Naive thymus-derived CD4-positive, alpha-beta T cell (primary cell): ENCODE measurements around the gene DPCD. TPM values are rescaled to one million over a fixed set of nuclear protein-coding genes. Genes with fewer than 3 reads are reported as not detected.

ENCODE experiments used
- ATAC-seq: fragments of 150-1000 bp; cut with Tn5 transposase; 2 replicates; pipeline ENCODE4 v1.10.0; 2021; ENCODE audit warnings: mild to moderate bottlenecking, moderate library complexity
- CTCF ChIA-PET: fragments of 350-600 bp; sonication (Branson Sonifier 250); formaldehyde crosslinking; loops from one replicate; lab custom pipeline; 2021; ENCODE audit warnings: antibody characterized with exemption; lab: Charles Lee
- POLR2A ChIA-PET: fragments of 350-600 bp; sonication (Branson Sonifier 250); formaldehyde crosslinking; loops from one replicate; lab custom pipeline; 2021; ENCODE audit warnings: antibody characterized with exemption, inconsistent platforms; lab: Charles Lee
- DNase-seq, 9 donors: peaks; one replicate each; pipeline versions ENCODE4 v3.0.0 to v3.0.0-alpha.2; 2020 to 2022; ENCODE audit warnings: mixed read lengths in 1 of 9
- H3K27ac ChIP-seq: one replicate; pipeline ENCODE4 v1.7.0; 2013; ENCODE audit warnings: mild to moderate bottlenecking, low read depth, low read length, moderate library complexity
- H3K27me3 ChIP-seq, 2 donors: one replicate each; pipeline ENCODE4 v1.7.0; 2013; ENCODE audit warnings: low read length in 2 of 2, mild to moderate bottlenecking in 2 of 2, moderate library complexity in 2 of 2; ENCODE audit not compliant: control insufficient read depth in 2 of 2, insufficient read depth in 2 of 2
- H3K36me3 ChIP-seq, 3 experiments: 1 replicate in 2 of 3; 2 replicates in 1 of 3; pipeline ENCODE4 v1.7.0; 2013; ENCODE audit warnings: low read length in 3 of 3, mild to moderate bottlenecking in 3 of 3, moderate library complexity in 1 of 3; ENCODE audit not compliant: insufficient read depth in 3 of 3, control insufficient read depth in 2 of 3
- H3K4me1 ChIP-seq, 2 donors: one replicate each; pipeline ENCODE4 v1.7.0; 2013; ENCODE audit warnings: low read length in 2 of 2, mild to moderate bottlenecking in 2 of 2, moderate library complexity in 1 of 2; ENCODE audit not compliant: control insufficient read depth in 2 of 2, insufficient read depth in 2 of 2
- H3K4me3 ChIP-seq: 2 replicates; pipeline ENCODE4 v1.7.0; 2013; ENCODE audit warnings: mild to moderate bottlenecking, low read length
- H3K9me3 ChIP-seq, 3 experiments: 1 replicate in 2 of 3; 2 replicates in 1 of 3; pipeline ENCODE4 v1.7.0; 2013; ENCODE audit warnings: low read length in 3 of 3; ENCODE audit not compliant: control insufficient read depth in 2 of 3
- H3K27ac Mint-ChIP-seq, 9 donors: one replicate each; pipeline ENCODE4 v1.8.0; 2020 to 2022; ENCODE audit warnings: mixed read lengths in 9 of 9, mild to moderate bottlenecking in 8 of 9, moderate library complexity in 5 of 9, inconsistent platforms in 2 of 9
- H3K27me3 Mint-ChIP-seq, 5 donors: one replicate each; pipeline ENCODE4 v1.8.0; 2021 to 2022; ENCODE audit warnings: mixed read lengths in 5 of 5, mild to moderate bottlenecking in 1 of 5
- H3K36me3 Mint-ChIP-seq, 5 donors: one replicate each; pipeline ENCODE4 v1.8.0; 2020 to 2022; ENCODE audit warnings: mixed read lengths in 5 of 5, mild to moderate bottlenecking in 3 of 5, inconsistent platforms in 1 of 5
- H3K4me1 Mint-ChIP-seq, 7 donors: one replicate each; pipeline ENCODE4 v1.8.0; 2020 to 2022; ENCODE audit warnings: mixed read lengths in 7 of 7, mild to moderate bottlenecking in 3 of 7, inconsistent platforms in 1 of 7
- H3K4me3 Mint-ChIP-seq, 10 donors: one replicate each; pipeline ENCODE4 v1.8.0; 2020 to 2022; ENCODE audit warnings: mild to moderate bottlenecking in 10 of 10, mixed read lengths in 10 of 10, moderate library complexity in 6 of 10, inconsistent platforms in 2 of 10
- H3K9me3 Mint-ChIP-seq, 11 donors: one replicate each; pipeline ENCODE4 v1.8.0; 2020 to 2022; ENCODE audit warnings: mixed read lengths in 11 of 11, mild to moderate bottlenecking in 4 of 11, inconsistent platforms in 1 of 11, moderate library complexity in 1 of 11
- intact Hi-C, 2 donors: fragments of 100-400 bp; cut with micrococcal nuclease; formaldehyde crosslinking; loops; one replicate each; pipeline ENCODE4 v1.15.1; 2023
- polyA plus RNA-seq, 2 donors: library from polyadenylated mRNA; unstranded; fragments of 300-500 nt; fragmentation: Illumina TruSeq; gene quantifications; one replicate each; pipeline ENCODE4 v1.2.3, GENCODE V29; 2021
- total RNA-seq, 6 experiments: library from RNA in 5 of 6; stranded (reverse) in 5 of 6; gene quantifications; 1 replicate in 5 of 6; 2 replicates in 1 of 6; pipeline ENCODE4 v1.2.3 and lab custom pipeline; 2021 to 2026

Gene DPCD
- total and polyA plus RNA-seq, 7 experiments from 2014 or later = 0.64 to 3.6 (median 2.1) TPM

GRCh38 chr10:101566333-101567164 is 21.6 kb upstream of the DPCD start:
- intact Hi-C loops = no loop called here
- H3K27ac ChIP-seq = no peak overlapping the region
- Mint-ChIP-seq H3K27me3 (peaks cover 35 to 67% (median 56%) of the 10 kb centered on the region in 5 donors), H3K36me3 (peaks cover 0 to 4% (median 0%) of the 10 kb centered on the region in 5 donors), H3K27ac (no peak overlapping the region), H3K4me3 (peak overlapping the region in 3 of 10 donors; percentile 19 to 71 (median 35)), H3K4me1 (peaks cover 0 to 21% (median 11%) of the 10 kb centered on the region in 7 donors), H3K9me3 (peaks cover 0 to 2% (median 0%) of the 10 kb centered on the region in 11 donors)
- DNase-seq = no peak
- H3K9me3 ChIP-seq = no peaks in the 10 kb centered on the region
- ChIA-PET POLR2A (no interaction called here), CTCF (no interaction called here)
- peaks cover 0 to 10% of the 10 kb centered on the region in 2 donors for H3K27me3 ChIP-seq
- no peaks in the 10 kb centered on the region for H3K36me3 ChIP-seq
- no peak for ATAC-seq
- peaks cover 4 to 17% of the 10 kb centered on the region in 2 donors for H3K4me1 ChIP-seq
- H3K4me3 ChIP-seq = no peak overlapping the region

GRCh38 chr10:101567165-101568006 is 20.7 kb upstream of the DPCD start:
- peaks cover 0 to 4% (median 0%) of the 10 kb centered on the region in 5 donors for H3K36me3 Mint-ChIP-seq
- H3K9me3 Mint-ChIP-seq = peaks cover 0 to 2% (median 0%) of the 10 kb centered on the region in 11 donors
- H3K4me1 Mint-ChIP-seq = peaks cover 0 to 21% (median 11%) of the 10 kb centered on the region in 7 donors
- Histone ChIP-seq H3K27ac (no peak overlapping the region), H3K4me1 (peaks cover 4 to 17% of the 10 kb centered on the region in 2 donors), H3K9me3 (no peaks in the 10 kb centered on the region), H3K27me3 (peaks cover 0 to 10% of the 10 kb centered on the region in 2 donors), H3K36me3 (no peaks in the 10 kb centered on the region), H3K4me3 (no peak overlapping the region)
- ATAC-seq (no peak), DNase-seq (peak in 1 of 9 donors; percentile 3)
- ChIA-PET POLR2A (no interaction called here), CTCF (no interaction called here)
- intact Hi-C loops = no loop called here
- no peak overlapping the region for H3K27ac Mint-ChIP-seq
- peaks cover 35 to 63% (median 56%) of the 10 kb centered on the region in 5 donors for H3K27me3 Mint-ChIP-seq
- H3K4me3 Mint-ChIP-seq = peak overlapping the region in 5 of 10 donors; percentile 1 to 71 (median 16)

- Mint-ChIP-seq H3K4me1 (peaks cover 0 to 21% (median 11%) of the 10 kb centered on the region in 7 donors), H3K27me3 (peaks cover 35 to 60% (median 56%) of the 10 kb centered on the region in 5 donors), H3K4me3 (peak overlapping the region in 8 of 10 donors; percentile 6 to 40 (median 28)), H3K36me3 (peaks cover 0 to 6% (median 0%) of the 10 kb centered on the region in 5 donors), H3K27ac (no peak overlapping the region), H3K9me3 (peaks cover 0 to 2% (median 0%) of the 10 kb centered on the region in 11 donors)
- ChIA-PET POLR2A (no interaction called here), CTCF (interaction anchor here (5.6 kb wide), 1 partner anchor 354 kb away, joined by 37 read pairs; no protein-coding TSS in a partner anchor)
- no peaks in the 10 kb centered on the region for H3K9me3 ChIP-seq
- intact Hi-C loops = no loop called here
- no peaks in the 10 kb centered on the region for H3K36me3 ChIP-seq
- DNase-seq = no peak
- no peak overlapping the region for H3K4me3 ChIP-seq
- H3K27me3 ChIP-seq = peaks cover 0 to 10% of the 10 kb centered on the region in 2 donors
- no peak overlapping the region for H3K27ac ChIP-seq
- ATAC-seq = no peak
- H3K4me1 ChIP-seq = peaks cover 4 to 17% of the 10 kb centered on the region in 2 donors
Observed at GRCh38 chr10:101568054-101568745, 19.9 kb upstream of the DPCD start.

GRCh38 chr10:101569323-101569621 is 18.8 kb upstream of the DPCD start:
- H3K27me3 ChIP-seq = peaks cover 0 to 10% of the 10 kb centered on the region in 2 donors

GRCh38 chr10:101569622-101570427 is 18.3 kb upstream of the DPCD start:
- no peaks in the 10 kb centered on the region for H3K36me3 ChIP-seq
- Mint-ChIP-seq H3K9me3 (peaks cover 0 to 2% (median 0%) of the 10 kb centered on the region in 11 donors), H3K27ac (peak overlapping the region in 1 of 9 donors; percentile 43), H3K27me3 (peaks cover 33 to 49% (median 48%) of the 10 kb centered on the region in 5 donors), H3K4me1 (peaks cover 0 to 21% (median 13%) of the 10 kb centered on the region in 7 donors), H3K36me3 (peaks cover 0 to 6% (median 0%) of the 10 kb centered on the region in 5 donors), H3K4me3 (peak overlapping the region; percentile 50 to 80 (median 74))
- peaks cover 0 to 10% of the 10 kb centered on the region in 2 donors for H3K27me3 ChIP-seq
- no peak overlapping the region for H3K27ac ChIP-seq
- peak overlapping the region; percentile 69 for H3K4me3 ChIP-seq
- ChIA-PET CTCF (interaction anchor here (0.6 to 5.6 kb wide), 6 partner anchors 11 to 387 kb away, joined by 3 to 37 read pairs (median 3); partner anchors contain the start of genes DPCD and POLL), POLR2A (interaction anchor here (0.6 kb wide), 1 partner anchor 49 kb away, joined by 3 read pairs; no protein-coding TSS in a partner anchor)
- peaks cover 4 to 17% of the 10 kb centered on the region in 2 donors for H3K4me1 ChIP-seq
- H3K9me3 ChIP-seq = no peaks in the 10 kb centered on the region
- intact Hi-C loops = loop anchor here (1.0 to 5.0 kb wide), 8 partner anchors 18 to 409 kb away; partner anchors contain the start of genes BTRC (in 1 of the 2), DPCD (in 1 of the 2) and POLL (in 1 of the 2)
- ATAC-seq (peak; percentile 95), DNase-seq (peak; percentile 62 to 88 (median 77))

More at GRCh38 chr10:101569323-101569621, 18.8 kb upstream of the DPCD start:
- ATAC-seq (no peak), DNase-seq (no peak)
- peaks cover 0 to 6% (median 0%) of the 10 kb centered on the region in 5 donors for H3K36me3 Mint-ChIP-seq
- no peaks in the 10 kb centered on the region for H3K9me3 ChIP-seq
- H3K36me3 ChIP-seq = no peaks in the 10 kb centered on the region
- no peak overlapping the region for H3K27ac Mint-ChIP-seq
- peaks cover 0 to 2% (median 0%) of the 10 kb centered on the region in 11 donors for H3K9me3 Mint-ChIP-seq
- intact Hi-C loops = no loop called here
- no peak overlapping the region for H3K4me3 ChIP-seq
- CTCF ChIA-PET = interaction anchor here (0.6 to 5.6 kb wide), 5 partner anchors 11 to 387 kb away, joined by 3 to 37 read pairs (median 3); no protein-coding TSS in a partner anchor
- H3K4me1 ChIP-seq = peaks cover 4 to 17% of the 10 kb centered on the region in 2 donors
- H3K4me3 Mint-ChIP-seq = peak overlapping the region in 8 of 10 donors; percentile 27 to 80 (median 70)
- peaks cover 0 to 21% (median 11%) of the 10 kb centered on the region in 7 donors for H3K4me1 Mint-ChIP-seq
- H3K27ac ChIP-seq = no peak overlapping the region
- POLR2A ChIA-PET = no interaction called here
- H3K27me3 Mint-ChIP-seq = peaks cover 35 to 52% (median 49%) of the 10 kb centered on the region in 5 donors
